HepG2 (cell line): ENCODE data around the gene CCDC34. TPM values are rescaled to one million over a fixed set of nuclear protein-coding genes. Genes with fewer than 3 reads are reported as not detected.
A peak's percentile ranks its signal among the peaks of the same experiment; 100 is the strongest.

Experiments
- CBX2 ChIP-seq, 2 experiments: fragments of 200-600 bp in 1 of 2; sonication (generic); formaldehyde crosslinking in 1 of 2; IDR thresholded peaks; 2 replicates each; pipeline versions ENCODE4 v1.7.0 to v1.8.1; 2018 to 2022; ENCODE audit warnings: low read depth in 2 of 2, low read length in 1 of 2, mild to moderate bottlenecking in 1 of 2, missing genetic modification reagents in 1 of 2
- EEA1 ChIP-seq: sonication (generic); formaldehyde crosslinking; IDR thresholded peaks from 2 replicates; pipeline ENCODE4 v1.5.1; 2020; ENCODE audit warnings: mild to moderate bottlenecking, missing genetic modification reagents, borderline replicate concordance
- FOSL1 ChIP-seq: sonication (generic); formaldehyde crosslinking; IDR thresholded peaks from 2 replicates; pipeline ENCODE4 v1.9.0; 2021; ENCODE audit warnings: missing genetic modification reagents, borderline replicate concordance
- GATAD2A ChIP-seq: IDR thresholded peaks from 2 replicates; pipeline ENCODE4 v1.6.1; 2016
- HDAC2 ChIP-seq: sonication (generic); formaldehyde crosslinking; IDR thresholded peaks from 2 replicates; pipeline ENCODE4 v1.4.0; 2020; ENCODE audit warnings: missing genetic modification reagents
- HES4 ChIP-seq: sonication (generic); formaldehyde crosslinking; IDR thresholded peaks from 2 replicates; pipeline ENCODE4 v1.9.0; 2021; ENCODE audit warnings: mild to moderate bottlenecking, missing genetic modification reagents, borderline replicate concordance
- HHEX ChIP-seq: IDR thresholded peaks from 2 replicates; pipeline ENCODE4 v1.6.1; 2016; ENCODE audit warnings: control low read depth
- IKZF4 ChIP-seq: sonication (generic); formaldehyde crosslinking; IDR thresholded peaks from 2 replicates; pipeline ENCODE4 v1.5.1; 2020; ENCODE audit warnings: borderline replicate concordance, mild to moderate bottlenecking, low read depth, missing genetic modification reagents; ENCODE audit errors: not compliant biosample characterization
- MIXL1 ChIP-seq: IDR thresholded peaks from 2 replicates; pipeline ENCODE4 v1.6.1; 2016
- MYC ChIP-seq: sonication (generic); formaldehyde crosslinking; IDR thresholded peaks from 2 replicates; pipeline ENCODE4 v1.9.0; 2021; ENCODE audit warnings: missing genetic modification reagents, borderline replicate concordance
- NFKBIZ ChIP-seq: IDR thresholded peaks from 2 replicates; pipeline ENCODE4 v1.6.1; 2018; ENCODE audit warnings: missing genetic modification reagents, missing compliant biosample characterization
- NR2F1 ChIP-seq, 2 experiments: fragments of 450-650 bp in 1 of 2; formaldehyde crosslinking in 1 of 2; IDR thresholded peaks; 2 replicates each; pipeline versions ENCODE4 v1.5.0 to v1.6.1; 2016 to 2020; ENCODE audit warnings: mild to moderate bottlenecking in 1 of 2, missing compliant biosample characterization in 1 of 2, missing genetic modification reagents in 1 of 2, moderate library complexity in 1 of 2
- NR2F2 ChIP-seq: IDR thresholded peaks from 2 replicates; pipeline ENCODE4 v1.6.1; 2012; ENCODE audit warnings: low read depth, inconsistent platforms, borderline replicate concordance
- PAF1 ChIP-seq: IDR thresholded peaks from 2 replicates; pipeline ENCODE4 v1.6.1; 2016; ENCODE audit warnings: missing genetic modification reagents, missing compliant biosample characterization
- PITX1 ChIP-seq: sonication (generic); formaldehyde crosslinking; IDR thresholded peaks from 2 replicates; pipeline ENCODE4 v1.5.1; 2020; ENCODE audit warnings: mild to moderate bottlenecking, missing genetic modification reagents
- RARA ChIP-seq: IDR thresholded peaks from 2 replicates; pipeline ENCODE4 v1.6.1; 2016; ENCODE audit warnings: missing genetic modification reagents, missing compliant biosample characterization
- RBM22 ChIP-seq: fragments of 200-400 bp; formaldehyde crosslinking; optimal IDR thresholded peaks from 2 replicates; pipeline ENCODE3; 2017; ENCODE audit warnings: mild to moderate bottlenecking, low read length, moderate library complexity
- SIX4 ChIP-seq: sonication (generic); formaldehyde crosslinking; IDR thresholded peaks from 2 replicates; pipeline ENCODE4 v1.4.0; 2020; ENCODE audit warnings: missing genetic modification reagents
- SP5 ChIP-seq: IDR thresholded peaks from 2 replicates; pipeline ENCODE4 v1.6.1; 2016; ENCODE audit warnings: low read depth, borderline replicate concordance
- ZMYM2 ChIP-seq: sonication (generic); formaldehyde crosslinking; IDR thresholded peaks from 2 replicates; pipeline ENCODE4 v1.8.0; 2022; ENCODE audit warnings: mild to moderate bottlenecking, missing genetic modification reagents
- ZNF577 ChIP-seq: sonication (generic); formaldehyde crosslinking; IDR thresholded peaks from 2 replicates; pipeline ENCODE4 v1.4.0; 2020; ENCODE audit warnings: mild to moderate bottlenecking, low read depth, missing genetic modification reagents, borderline replicate concordance
- ZNF672 ChIP-seq: sonication (generic); formaldehyde crosslinking; IDR thresholded peaks from 2 replicates; pipeline ENCODE4 v1.8.1; 2022; ENCODE audit warnings: missing genetic modification reagents
- polyA plus RNA-seq, 8 experiments: library from polyadenylated mRNA; depleted of rRNA in 3 of 8; stranded (reverse) in 7 of 8; unstranded in 1 of 8; fragments of >200 nt; fragmentation: Illumina TruSeq in 4 of 8; extraction: Trizol in 4 of 8; gene quantifications; 2 replicates each; pipeline versions ENCODE4 v1.2.1 to v1.2.3, GENCODE V29; 2011 to 2016; ENCODE audit warnings: low read depth in 4 of 8, missing spikeins in 1 of 8, mixed read lengths in 1 of 8; ENCODE audit not compliant: insufficient read depth in 1 of 8
- total RNA-seq, 5 experiments: library from RNA; depleted of rRNA; stranded (reverse); fragments of >200 nt; fragmentation: Illumina TruSeq; extraction: Trizol; gene quantifications; 2 replicates each; pipeline ENCODE4 v1.2.3, GENCODE V29; 2016; ENCODE audit warnings: low read depth in 1 of 5
- TF ChIP-seq, protein P1 (sequence below): sonication (generic); formaldehyde crosslinking; IDR thresholded peaks from 2 replicates; pipeline ENCODE4 v1.4.0; 2020; ENCODE audit warnings: missing genetic modification reagents, mild to moderate bottlenecking, borderline replicate concordance
- TF ChIP-seq, protein P2 (sequence below): sonication (generic); formaldehyde crosslinking; IDR thresholded peaks from 2 replicates; pipeline ENCODE4 v1.4.0; 2020; ENCODE audit warnings: missing genetic modification reagents
- TF ChIP-seq, protein P3 (sequence below): sonication (generic); formaldehyde crosslinking; IDR thresholded peaks from 2 replicates; pipeline ENCODE4 v1.5.0; 2020; ENCODE audit warnings: missing genetic modification reagents, mild to moderate bottlenecking, borderline replicate concordance

Gene CCDC34
- total and polyA plus RNA-seq, 2 of the 13 experiments (the other 11 are each of a cell fraction or from before 2014, with no cell fraction given), result 7.6 to 34.3 TPM

DNA sequence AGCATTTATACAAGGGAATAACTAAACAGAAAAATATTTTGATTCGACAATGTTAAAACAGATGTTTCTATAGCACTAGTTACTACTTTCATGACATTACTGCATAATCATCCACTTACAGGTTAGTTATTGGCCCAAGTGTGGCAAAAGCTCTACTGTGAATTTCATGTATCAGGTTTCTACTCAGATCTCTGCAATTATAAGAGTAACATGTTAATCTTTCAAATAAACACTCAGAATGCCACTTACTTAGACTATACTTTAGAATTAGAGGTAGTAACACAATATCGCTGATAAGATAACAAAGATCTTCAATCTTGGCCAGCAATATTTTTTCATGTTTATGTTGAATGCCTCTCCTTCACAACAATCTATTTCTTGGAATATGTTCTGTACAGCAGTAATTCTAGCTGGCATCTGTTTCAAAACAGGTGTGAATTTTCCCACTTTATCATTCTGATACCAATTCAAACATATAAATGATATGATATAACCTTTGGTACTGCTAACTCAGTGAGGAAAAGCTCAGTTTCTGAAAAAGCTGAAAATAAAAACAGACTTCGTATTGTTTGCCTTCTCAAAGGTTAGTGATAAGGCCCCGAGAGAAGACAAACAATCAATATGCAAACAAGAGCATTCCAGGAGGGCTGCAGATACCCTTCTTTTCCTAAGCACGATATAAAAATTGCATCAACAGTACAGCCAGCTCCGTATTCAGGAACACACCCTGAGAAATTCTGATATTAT is 11.0 kb upstream of the CCDC34 start (continued):
- peak; percentile 85 for TF ChIP-seq NFKBIZ (CRISPR knock-in tag)
- peak; percentile 67; the same call in 1 of the 2 replicates for TF ChIP-seq MIXL1
- no peak for TF ChIP-seq CBX2 (IDR thresholded peaks at IDR 0.05; ENCODE audit: low read depth, low read length)
- no peak for TF ChIP-seq CBX2 (CRISPR knock-in tag; IDR thresholded peaks at IDR 0.05; ENCODE audit: low read depth)
- TF ChIP-seq, protein P1, sequence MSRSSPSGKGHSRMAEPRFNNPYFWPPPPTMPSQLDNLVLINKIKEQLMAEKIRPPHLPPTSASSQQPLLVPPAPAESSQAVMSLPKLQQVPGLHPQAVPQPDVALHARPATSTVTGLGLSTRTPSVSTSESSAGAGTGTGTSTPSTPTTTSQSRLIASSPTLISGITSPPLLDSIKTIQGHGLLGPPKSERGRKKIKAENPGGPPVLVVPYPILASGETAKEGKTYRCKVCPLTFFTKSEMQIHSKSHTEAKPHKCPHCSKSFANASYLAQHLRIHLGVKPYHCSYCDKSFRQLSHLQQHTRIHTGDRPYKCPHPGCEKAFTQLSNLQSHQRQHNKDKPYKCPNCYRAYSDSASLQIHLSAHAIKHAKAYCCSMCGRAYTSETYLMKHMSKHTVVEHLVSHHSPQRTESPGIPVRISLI (CRISPR knock-in tag), result peak; percentile 59; the same call in 1 of the 2 replicates
- no peak for TF ChIP-seq ZNF577
- no peak for TF ChIP-seq HES4 (CRISPR knock-in tag)
- TF ChIP-seq PITX1 (CRISPR knock-in tag), result peak; percentile 50; the same call in 1 of the 2 replicates
- TF ChIP-seq RARA (CRISPR knock-in tag), result peak; percentile 85
- TF ChIP-seq RBM22, result no peak
- no peak for TF ChIP-seq MYC (CRISPR knock-in tag)
- TF ChIP-seq GATAD2A (CRISPR knock-in tag), result peak; percentile 94
- TF ChIP-seq NR2F2, result peak; percentile 67
- TF ChIP-seq PAF1 (CRISPR knock-in tag), result no peak
- peak; percentile 17; the same call in 1 of the 2 replicates for TF ChIP-seq SP5
- peak; percentile 38; the same call in 1 of the 2 replicates for TF ChIP-seq SIX4 (CRISPR knock-in tag)
- TF ChIP-seq ZNF672 (CRISPR knock-in tag), result no peak
- peak; percentile 50; the same call in 1 of the 2 replicates for TF ChIP-seq HHEX
- TF ChIP-seq EEA1, result no peak
- TF ChIP-seq ZMYM2, result no peak
- peak; percentile 17 to 26; a peak in 1 of 4 replicates for TF ChIP-seq NR2F1 (CRISPR knock-in tag; IDR thresholded peaks at IDR 0.05)
- TF ChIP-seq, protein P2, sequence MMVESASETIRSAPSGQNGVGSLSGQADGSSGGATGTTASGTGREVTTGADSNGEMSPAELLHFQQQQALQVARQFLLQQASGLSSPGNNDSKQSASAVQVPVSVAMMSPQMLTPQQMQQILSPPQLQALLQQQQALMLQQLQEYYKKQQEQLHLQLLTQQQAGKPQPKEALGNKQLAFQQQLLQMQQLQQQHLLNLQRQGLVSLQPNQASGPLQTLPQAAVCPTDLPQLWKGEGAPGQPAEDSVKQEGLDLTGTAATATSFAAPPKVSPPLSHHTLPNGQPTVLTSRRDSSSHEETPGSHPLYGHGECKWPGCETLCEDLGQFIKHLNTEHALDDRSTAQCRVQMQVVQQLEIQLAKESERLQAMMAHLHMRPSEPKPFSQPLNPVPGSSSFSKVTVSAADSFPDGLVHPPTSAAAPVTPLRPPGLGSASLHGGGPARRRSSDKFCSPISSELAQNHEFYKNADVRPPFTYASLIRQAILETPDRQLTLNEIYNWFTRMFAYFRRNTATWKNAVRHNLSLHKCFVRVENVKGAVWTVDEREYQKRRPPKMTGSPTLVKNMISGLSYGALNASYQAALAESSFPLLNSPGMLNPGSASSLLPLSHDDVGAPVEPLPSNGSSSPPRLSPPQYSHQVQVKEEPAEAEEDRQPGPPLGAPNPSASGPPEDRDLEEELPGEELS (CRISPR knock-in tag), result peak; percentile 97
- no peak for TF ChIP-seq IKZF4
- TF ChIP-seq, protein P3, sequence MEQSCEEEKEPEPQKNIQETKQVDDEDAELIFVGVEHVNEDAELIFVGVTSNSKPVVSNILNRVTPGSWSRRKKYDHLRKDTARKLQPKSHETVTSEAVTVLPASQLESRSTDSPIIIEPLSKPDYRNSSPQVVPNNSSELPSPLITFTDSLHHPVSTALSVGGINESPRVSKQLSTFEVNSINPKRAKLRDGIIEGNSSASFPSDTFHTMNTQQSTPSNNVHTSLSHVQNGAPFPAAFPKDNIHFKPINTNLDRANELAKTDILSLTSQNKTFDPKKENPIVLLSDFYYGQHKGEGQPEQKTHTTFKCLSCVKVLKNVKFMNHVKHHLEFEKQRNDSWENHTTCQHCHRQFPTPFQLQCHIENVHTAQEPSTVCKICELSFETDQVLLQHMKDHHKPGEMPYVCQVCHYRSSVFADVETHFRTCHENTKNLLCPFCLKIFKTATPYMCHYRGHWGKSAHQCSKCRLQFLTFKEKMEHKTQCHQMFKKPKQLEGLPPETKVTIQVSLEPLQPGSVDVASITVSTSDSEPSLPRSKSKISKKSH, result no peak
- TF ChIP-seq FOSL1 (CRISPR knock-in tag), result no peak
- TF ChIP-seq HDAC2 (CRISPR knock-in tag), result peak; percentile 75
